Measurements from ENCODE around the gene AADACL4. TPM values are rescaled to one million over a fixed set of nuclear protein-coding genes. Genes with fewer than 3 reads are reported as not detected.

AADACL4 gene
- total RNA-seq, 4 donors from 2014 or later, result not detected

DNA sequence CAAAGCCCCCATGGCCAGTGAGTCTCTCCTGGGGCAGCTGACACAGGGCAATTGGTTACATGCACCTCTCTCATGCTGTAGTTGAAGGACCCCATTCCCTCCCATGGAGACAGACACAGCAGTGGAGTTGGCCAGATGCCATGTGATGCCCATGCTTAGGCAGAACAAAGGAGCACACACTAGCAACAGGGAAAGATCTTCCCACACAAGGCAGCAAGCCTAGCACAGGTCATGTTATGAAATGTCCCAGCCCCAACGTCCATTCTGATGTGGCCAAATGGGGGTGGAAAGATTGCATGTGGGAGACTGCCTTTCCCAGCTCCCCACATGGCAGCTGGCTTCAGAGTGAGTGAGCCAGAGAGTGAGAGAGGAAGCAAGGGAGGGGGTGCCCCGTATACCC is 34.5 kb downstream of the AADACL4 start:
- Histone ChIP-seq H3K9me3 (no peaks in the 10 kb centered on the region), H3K4me1 (no peaks in the 10 kb centered on the region), H3K4me3 (no peak overlapping the region), H3K36me3 (no peaks in the 10 kb centered on the region), H3K27ac (no peak overlapping the region), H3K27me3 (no peaks in the 10 kb centered on the region)
- no peak for DNase-seq
- no peak for TF ChIP-seq POLR2A (IDR thresholded peaks at IDR 0.05)
- TF ChIP-seq, protein P1, sequence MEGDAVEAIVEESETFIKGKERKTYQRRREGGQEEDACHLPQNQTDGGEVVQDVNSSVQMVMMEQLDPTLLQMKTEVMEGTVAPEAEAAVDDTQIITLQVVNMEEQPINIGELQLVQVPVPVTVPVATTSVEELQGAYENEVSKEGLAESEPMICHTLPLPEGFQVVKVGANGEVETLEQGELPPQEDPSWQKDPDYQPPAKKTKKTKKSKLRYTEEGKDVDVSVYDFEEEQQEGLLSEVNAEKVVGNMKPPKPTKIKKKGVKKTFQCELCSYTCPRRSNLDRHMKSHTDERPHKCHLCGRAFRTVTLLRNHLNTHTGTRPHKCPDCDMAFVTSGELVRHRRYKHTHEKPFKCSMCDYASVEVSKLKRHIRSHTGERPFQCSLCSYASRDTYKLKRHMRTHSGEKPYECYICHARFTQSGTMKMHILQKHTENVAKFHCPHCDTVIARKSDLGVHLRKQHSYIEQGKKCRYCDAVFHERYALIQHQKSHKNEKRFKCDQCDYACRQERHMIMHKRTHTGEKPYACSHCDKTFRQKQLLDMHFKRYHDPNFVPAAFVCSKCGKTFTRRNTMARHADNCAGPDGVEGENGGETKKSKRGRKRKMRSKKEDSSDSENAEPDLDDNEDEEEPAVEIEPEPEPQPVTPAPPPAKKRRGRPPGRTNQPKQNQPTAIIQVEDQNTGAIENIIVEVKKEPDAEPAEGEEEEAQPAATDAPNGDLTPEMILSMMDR (IDR thresholded peaks at IDR 0.05), result no peak

DNA sequence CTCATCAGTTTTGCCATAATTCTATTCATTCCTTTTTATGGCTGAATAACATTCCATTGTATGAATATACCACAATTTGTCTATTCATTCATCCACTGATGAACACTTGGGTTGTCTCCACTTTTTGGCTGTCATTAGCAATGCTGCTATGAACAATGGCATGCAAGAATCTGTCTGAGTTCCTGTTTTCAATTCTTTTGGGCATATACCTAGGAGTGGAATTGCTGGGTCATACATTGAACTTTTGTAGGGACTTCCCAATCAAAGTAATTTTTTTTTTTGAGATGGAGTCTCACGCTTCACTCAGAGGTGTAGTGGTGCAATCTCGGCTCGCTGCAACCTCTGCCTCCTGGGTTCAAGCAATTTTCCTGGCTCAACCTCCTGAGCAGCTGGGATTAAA is 34.9 kb downstream of the AADACL4 start:
- no peak for DNase-seq
- Histone ChIP-seq H3K4me3 (no peak overlapping the region), H3K36me3 (no peaks in the 10 kb centered on the region), H3K4me1 (no peaks in the 10 kb centered on the region), H3K27ac (no peak overlapping the region), H3K9me3 (no peaks in the 10 kb centered on the region), H3K27me3 (no peaks in the 10 kb centered on the region)
- no peak for TF ChIP-seq POLR2A (IDR thresholded peaks at IDR 0.05)
- TF ChIP-seq, protein P1 (IDR thresholded peaks at IDR 0.05), result no peak

DNA sequence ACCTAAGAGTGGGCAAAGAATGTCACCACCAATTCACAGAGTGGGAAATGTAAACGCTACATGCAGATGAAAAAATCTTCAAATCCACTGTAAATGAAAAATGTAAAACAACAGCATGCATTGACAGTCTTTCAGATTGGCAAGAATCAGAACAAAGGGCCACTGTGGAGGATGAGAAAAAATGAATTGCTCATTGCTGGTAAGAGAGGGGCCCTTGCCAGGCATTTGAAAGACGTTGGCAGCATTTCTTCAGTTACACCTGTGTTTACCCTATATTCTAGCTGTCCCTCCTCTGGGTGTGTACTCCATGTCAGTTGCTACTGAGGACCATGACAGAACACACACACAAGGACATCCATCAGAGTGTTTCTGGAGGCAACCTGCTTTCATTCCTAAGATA is 46.3 kb downstream of the AADACL4 start:
- H3K36me3 ChIP-seq, result no peaks in the 10 kb centered on the region
- no peaks in the 10 kb centered on the region for H3K9me3 ChIP-seq
- no peak for DNase-seq
- no peak for TF ChIP-seq POLR2A (IDR thresholded peaks at IDR 0.05)
- TF ChIP-seq, protein P1 (IDR thresholded peaks at IDR 0.05), result no peak
- no peak overlapping the region for H3K27ac ChIP-seq
- H3K4me1 ChIP-seq, result no peaks in the 10 kb centered on the region
- no peak overlapping the region for H3K4me3 ChIP-seq
- no peaks in the 10 kb centered on the region for H3K27me3 ChIP-seq

DNA sequence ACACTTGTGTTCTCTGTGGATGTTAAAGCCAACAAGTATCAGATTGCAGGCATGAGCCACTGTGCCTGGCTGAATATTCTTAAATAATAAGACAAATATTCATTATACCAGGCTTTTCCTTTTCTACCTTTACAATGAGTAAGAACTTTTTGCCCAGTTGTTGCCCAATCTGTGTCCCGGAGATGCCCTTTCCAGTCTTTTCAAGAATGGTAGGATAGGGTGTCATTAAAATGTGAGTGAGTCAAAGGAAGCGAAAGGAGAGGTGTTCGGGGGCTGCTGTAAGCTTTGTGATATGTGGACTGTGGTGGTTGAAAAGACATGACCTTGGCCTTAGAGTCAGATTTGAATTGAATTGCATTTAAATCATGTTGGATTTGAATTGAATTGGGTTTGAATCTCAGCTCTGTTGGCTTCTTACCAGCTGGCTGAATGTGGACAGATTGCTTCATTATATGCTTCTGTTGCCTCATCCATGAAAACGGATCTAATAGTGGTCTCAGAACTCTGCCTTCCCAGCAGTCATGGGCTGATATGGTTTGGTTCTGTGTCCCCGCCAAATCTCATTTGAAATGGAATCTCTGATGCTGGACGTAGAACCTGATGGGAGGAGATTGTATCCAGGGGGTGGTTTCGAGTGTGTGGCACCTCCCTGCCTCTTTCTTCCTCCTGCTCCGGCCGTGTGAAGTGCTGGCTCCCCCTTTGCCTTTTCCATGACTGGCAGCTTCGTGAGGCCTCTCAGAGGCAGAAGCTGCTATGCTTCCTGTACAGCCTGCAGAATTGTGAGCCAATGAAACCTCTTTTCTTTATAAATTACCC is 49.3 kb downstream of the AADACL4 start:
- no peaks in the 10 kb centered on the region for H3K36me3 ChIP-seq
- H3K27ac ChIP-seq, result no peak overlapping the region
- DNase-seq, result no peak
- no peaks in the 10 kb centered on the region for H3K27me3 ChIP-seq
- no peak for TF ChIP-seq POLR2A (IDR thresholded peaks at IDR 0.05)
- TF ChIP-seq, protein P1 (IDR thresholded peaks at IDR 0.05), result no peak
- no peak overlapping the region for H3K4me3 ChIP-seq
- no peaks in the 10 kb centered on the region for H3K4me1 ChIP-seq
- no peaks in the 10 kb centered on the region for H3K9me3 ChIP-seq

DNA sequence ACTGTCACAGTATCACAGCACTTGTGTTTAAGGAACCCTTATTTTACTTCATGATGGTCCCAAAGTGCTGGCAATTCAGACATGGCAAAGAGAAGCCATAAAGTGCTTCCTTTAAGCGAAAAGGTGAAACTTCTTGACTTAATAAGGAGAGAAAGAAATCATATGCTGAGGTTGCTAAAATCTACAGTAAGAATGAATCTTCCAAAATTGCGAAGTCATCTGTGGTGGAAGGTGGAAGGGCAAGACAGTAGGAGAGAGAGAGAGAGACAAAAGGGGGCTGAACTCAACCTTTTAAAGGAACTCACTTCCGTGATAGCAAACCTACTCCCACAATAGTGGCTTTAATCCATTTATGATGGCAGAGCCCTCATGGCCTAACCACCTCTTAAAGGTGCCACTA is 52.8 kb downstream of the AADACL4 start:
- DNase-seq, result no peak
- H3K27me3 ChIP-seq, result no peaks in the 10 kb centered on the region
- no peaks in the 10 kb centered on the region for H3K9me3 ChIP-seq
- no peaks in the 10 kb centered on the region for H3K36me3 ChIP-seq
- H3K4me1 ChIP-seq, result no peaks in the 10 kb centered on the region
- H3K27ac ChIP-seq, result no peak overlapping the region
- no peak overlapping the region for H3K4me3 ChIP-seq
- TF ChIP-seq POLR2A (IDR thresholded peaks at IDR 0.05), result no peak
- TF ChIP-seq, protein P1 (IDR thresholded peaks at IDR 0.05), result no peak
